Testis (tissue), 3 donors: Measurements from ENCODE around the gene PCDHA1. TPM values are rescaled to one million over a fixed set of nuclear protein-coding genes. Genes with fewer than 3 reads are reported as not detected.
A peak's percentile ranks its signal among the peaks of the same experiment; 100 is the strongest.
"Not testable (repeated sequence)": the region's sequence is repeated elsewhere in the genome, so short reads cannot be mapped to it uniquely, and the experiment has no call there.

Source experiments
- DNase-seq: peaks from one replicate; pipeline ENCODE4 v3.0.0-alpha.2; 2019
- H3K27ac ChIP-seq, 2 donors: fragments of 200-600 bp; sonication (generic); one replicate each; pipeline ENCODE4 v1.5.1; 2019
- H3K27me3 ChIP-seq: fragments of 200-600 bp; sonication (generic); one replicate; pipeline ENCODE4 v1.5.1; 2019
- H3K36me3 ChIP-seq: fragments of 200-600 bp; sonication (generic); one replicate; pipeline ENCODE4 v1.5.1; 2017; ENCODE audit warnings: low read depth; ENCODE audit errors: missing control alignments
- H3K4me1 ChIP-seq: fragments of 200-600 bp; sonication (generic); one replicate; pipeline ENCODE4 v1.5.1; 2019
- H3K4me3 ChIP-seq, 2 donors: fragments of 200-600 bp; sonication (generic); one replicate each; pipeline ENCODE4 v1.5.1; 2017 to 2019
- H3K9me3 ChIP-seq: fragments of 200-600 bp; sonication (generic); one replicate; pipeline ENCODE4 v1.5.1; 2017
- CTCF ChIP-seq, 3 experiments: fragments of 450-650 bp in 2 of 3; fragments of 200-600 bp in 1 of 3; sonication (generic) in 1 of 3; IDR thresholded peaks; one replicate each; pipeline ENCODE4 v1.5.1; 2016 to 2019; ENCODE audit warnings: antibody characterized with exemption in 3 of 3, mild to moderate bottlenecking in 2 of 3, moderate library complexity in 1 of 3
- POLR2A ChIP-seq: fragments of 450-650 bp; IDR thresholded peaks from one replicate; pipeline ENCODE4 v1.6.1; 2017; ENCODE audit warnings: antibody characterized with exemption, mild to moderate bottlenecking, moderate library complexity
- WGBS, 2 donors: methylation state at CpG; one replicate each; pipeline ENCODE4 v1.1.5; 2018; 5-methylcytosine and 5-hydroxymethylcytosine counted together
- intact Hi-C: fragments of 100-400 bp; cut with DNase I; formaldehyde crosslinking; loops from one replicate; pipeline ENCODE4 v1.15.1; 2023; ENCODE audit warnings: low total_unique reads
- polyA plus RNA-seq: library from polyadenylated mRNA; stranded (reverse); fragments of 350-450 nt; fragmentation: Illumina TruSeq; extraction: RNeasy Lipid Tissue Mini Kit (QIAGEN cat#74804); gene quantifications from one replicate; pipeline ENCODE4 v1.2.3, GENCODE V29; 2014; ENCODE audit warnings: low read depth, low replicate concordance; ENCODE audit not compliant: insufficient read depth
- total RNA-seq, 2 donors: library from RNA; depleted of rRNA; stranded (reverse); fragments of >200 nt; gene quantifications; one replicate each; pipeline ENCODE4 v1.2.3, GENCODE V29; 2016

The PCDHA1 gene
- total and polyA plus RNA-seq, 3 donors from 2014 or later = 1.7 to 2.6 (median 1.8) TPM

GRCh38 chr5:140868721-140869554, 83.0 kb downstream of the PCDHA1 start, which contains the start of gene PCDHA11:
PCDHA11 (plus strand) TSS chr5:140868957; CDS start chr5:140869104, 147 bp downstream.
- Histone ChIP-seq H3K36me3 (no peaks in the 10 kb centered on the region), H3K4me1 (no peaks in the 10 kb centered on the region), H3K27me3 (no peaks in the 10 kb centered on the region), H3K4me3 (peak within 1 kb of the TSS in 1 of 2 donors; percentile 18), H3K27ac (no peak within 1 kb of the TSS), H3K9me3 (no peaks in the 10 kb centered on the region)
- intact Hi-C loops = no loop called here
- peak in 2 of 3 experiments; percentile 25 to 35 for TF ChIP-seq CTCF (IDR thresholded peaks at IDR 0.05)
- TF ChIP-seq POLR2A = no peak
- WGBS, 2 donors = 9 to 12% methylated on average over 23 to 41 of the region's 41 CpGs
- peak; percentile 52 for DNase-seq

- Histone ChIP-seq H3K9me3 (no peaks in the 10 kb centered on the region), H3K4me3 (peak overlapping the region in 1 of 2 donors; percentile 18), H3K27ac (no peak overlapping the region), H3K27me3 (no peaks in the 10 kb centered on the region), H3K36me3 (no peaks in the 10 kb centered on the region), H3K4me1 (no peaks in the 10 kb centered on the region)
- TF ChIP-seq POLR2A = no peak
- TF ChIP-seq CTCF (IDR thresholded peaks at IDR 0.05) = no peak
- WGBS, 2 donors = 37 to 42% methylated on average over 5 of the region's 5 CpGs
- no peak for DNase-seq
- intact Hi-C loops = no loop called here
These were observed 83.6 kb downstream of the PCDHA1 start for GRCh38 chr5:140869555-140869886.

- Histone ChIP-seq H3K4me1 (no peaks in the 10 kb centered on the region), H3K36me3 (no peaks in the 10 kb centered on the region), H3K27ac (no peak overlapping the region), H3K9me3 (no peaks in the 10 kb centered on the region), H3K4me3 (peak overlapping the region; percentile 19 to 23), H3K27me3 (no peaks in the 10 kb centered on the region)
- WGBS, 2 donors = 39 to 41% methylated on average over 14 to 71 of the region's 114 CpGs
- DNase-seq = peak; percentile 14
- intact Hi-C loops = no loop called here
- TF ChIP-seq CTCF (IDR thresholded peaks at IDR 0.05) = no peak
- TF ChIP-seq POLR2A = no peak
These were observed 84.6 kb downstream of the PCDHA1 start for GRCh38 chr5:140870221-140871201.

- Histone ChIP-seq H3K27ac (no peak within 1 kb of the TSS), H3K36me3 (no peaks in the 10 kb centered on the region), H3K9me3 (no peaks in the 10 kb centered on the region), H3K4me3 (peak within 1 kb of the TSS in 1 of 2 donors; percentile 51), H3K4me1 (no peaks in the 10 kb centered on the region), H3K27me3 (no peaks in the 10 kb centered on the region)
- intact Hi-C loops = no loop called here
- DNase-seq = no peak
- WGBS, 2 donors = 12 to 14% methylated on average over 47 of the region's 47 CpGs
- TF ChIP-seq CTCF (IDR thresholded peaks at IDR 0.05) (peak in 2 of 3 experiments; percentile 27 to 28), POLR2A (no peak)
These were observed 89.4 kb downstream of the PCDHA1 start, which contains the start of gene PCDHA12 for GRCh38 chr5:140875085-140876065. PCDHA12 (plus strand) TSS chr5:140875308; CDS start chr5:140875473, 165 bp downstream.

GRCh38 chr5:140876541-140877261, 90.8 kb downstream of the PCDHA1 start:
- H3K27me3 ChIP-seq, DNase-seq: not testable (repeated sequence)
- WGBS, 2 donors = 33 to 39% methylated on average over 13 to 74 of the region's 80 CpGs

More at GRCh38 chr5:140876541-140877261, 90.8 kb downstream of the PCDHA1 start:
- H3K4me1 ChIP-seq, intact Hi-C loops, H3K9me3 ChIP-seq, H3K36me3 ChIP-seq, H3K27ac ChIP-seq: not testable (repeated sequence)
- peak overlapping the region; percentile 16 to 51 for H3K4me3 ChIP-seq
